Amygdala (tissue), 56 donors: ENCODE results near the gene PDLIM4.

ENCODE experiments used
- DNase-seq, 56 donors: peaks; one replicate each; lab custom pipeline; 2025; lab: John Stamatoyannopoulos, UW

Gene PDLIM4

DNA sequence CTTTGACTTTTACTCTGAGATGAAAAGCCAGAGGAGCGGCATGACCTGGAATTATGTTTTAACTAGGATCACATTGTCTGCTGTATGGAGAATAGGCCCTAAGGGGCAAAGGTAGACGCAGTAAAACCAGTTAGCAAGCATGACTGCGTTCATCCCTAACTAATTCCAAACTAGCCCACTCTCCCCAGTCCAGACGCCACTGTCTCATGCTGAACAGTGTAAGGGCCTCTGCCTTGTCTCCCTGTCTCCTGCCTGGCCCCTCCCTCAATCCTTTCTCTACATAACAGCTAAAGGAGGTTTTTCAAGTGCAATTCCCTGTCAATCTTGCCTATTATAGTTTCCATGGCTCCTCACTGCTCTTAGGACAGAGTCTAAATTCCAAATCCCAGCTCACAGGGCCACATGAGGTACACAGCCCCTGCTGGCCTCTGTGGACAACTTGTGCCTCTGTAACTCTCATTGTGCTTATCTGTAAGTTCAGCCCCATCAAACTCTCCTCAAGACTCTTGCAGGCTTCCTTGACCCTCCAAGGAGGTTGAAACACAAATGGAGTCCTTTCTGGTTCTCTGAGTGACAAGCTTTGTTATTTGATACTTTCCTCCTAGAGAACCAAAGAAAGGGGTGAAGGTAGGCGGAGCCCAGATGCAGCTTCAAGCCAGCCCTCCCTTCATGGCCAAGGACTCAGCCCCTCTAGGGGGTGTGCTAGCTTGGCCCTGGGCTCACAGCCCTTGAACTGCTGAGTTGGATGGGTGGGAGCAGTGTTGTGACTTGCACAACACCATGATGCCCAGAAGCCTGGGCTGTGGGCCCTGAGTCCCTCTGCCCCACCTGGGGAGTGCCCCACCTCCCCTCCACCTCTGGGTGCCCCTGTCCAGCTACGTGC, 20.7 kb downstream of the PDLIM4 start:
- no peak for DNase-seq

DNA sequence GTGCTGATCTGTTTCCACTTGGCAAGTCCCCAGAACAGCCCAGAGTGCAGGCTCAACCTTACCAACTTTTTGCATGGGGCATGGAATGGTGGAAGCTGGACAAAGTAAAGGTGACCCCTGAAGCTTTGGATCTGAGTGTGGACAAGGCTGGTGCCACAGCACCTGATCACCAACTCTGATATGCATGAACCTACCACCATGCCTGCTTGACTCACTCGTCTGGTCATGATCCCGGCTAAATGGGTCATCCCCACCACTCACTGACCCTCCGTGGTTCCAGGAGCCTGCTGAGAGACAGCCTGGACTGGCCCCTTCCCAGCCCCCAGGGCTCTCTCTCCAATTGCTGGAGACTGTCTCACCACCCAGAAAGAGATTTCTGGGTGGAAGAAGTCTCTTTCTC, 22.3 kb downstream of the PDLIM4 start:
- DNase-seq = no peak

GRCh38 chr5:132280371-132281240, 23.1 kb downstream of the PDLIM4 start:
- DNase-seq = no peak

- DNase-seq = no peak
Observed at GRCh38 chr5:132281856-132282614, 24.5 kb downstream of the PDLIM4 start.

- no peak for DNase-seq
Observed at GRCh38 chr5:132283423-132284043, 26.0 kb downstream of the PDLIM4 start.

- no peak for DNase-seq
Observed at GRCh38 chr5:132289097-132289496, 31.6 kb downstream of the PDLIM4 start.

- DNase-seq = no peak
Observed at GRCh38 chr5:132291026-132291425, 33.5 kb downstream of the PDLIM4 start.

- peak in 53 of 56 donors; percentile 54 to 91 (median 80) for DNase-seq
Observed at GRCh38 chr5:132293066-132293991, 35.8 kb downstream of the PDLIM4 start.

DNA sequence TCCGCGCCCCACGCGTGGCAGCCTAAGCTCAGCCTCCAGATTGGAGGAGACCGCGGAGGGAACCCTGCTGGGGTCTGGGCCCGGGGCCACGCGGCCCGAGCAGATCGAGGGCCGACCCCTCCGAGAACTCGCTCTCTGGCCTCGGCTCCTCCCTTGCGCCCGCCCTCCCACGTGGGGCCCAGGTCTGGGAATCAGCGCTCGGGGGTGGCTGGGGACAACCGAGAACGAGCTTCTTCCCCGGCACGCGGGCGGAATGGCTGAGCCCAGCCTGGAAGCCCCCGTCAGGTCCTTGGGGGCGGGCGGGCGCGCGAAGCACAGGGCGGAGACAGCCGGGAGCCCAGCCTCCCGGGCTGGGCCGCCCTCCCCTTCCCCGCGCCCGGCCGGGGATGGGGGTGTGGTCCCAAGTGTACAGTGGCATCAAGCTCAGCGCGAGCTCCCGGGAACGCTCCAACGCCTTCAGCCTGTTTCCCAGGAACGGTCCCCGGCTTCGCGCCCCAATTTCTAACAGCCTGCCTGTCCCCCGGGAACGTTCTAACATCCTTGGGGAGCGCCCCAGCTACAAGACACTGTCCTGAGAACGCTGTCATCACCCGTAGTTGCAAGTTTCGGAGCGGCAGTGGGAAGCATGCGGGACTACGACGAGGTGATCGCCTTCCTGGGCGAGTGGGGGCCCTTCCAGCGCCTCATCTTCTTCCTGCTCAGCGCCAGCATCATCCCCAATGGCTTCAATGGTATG, 36.7 kb downstream of the PDLIM4 start, which contains the start of gene SLC22A4:
Gene SLC22A4, plus strand, starts transcription at position 403 of the 736 bp plus-strand sequence. Its CDS starts 223 bp downstream, at position 626.
- DNase-seq = peak in 55 of 56 donors; percentile 32 to 91 (median 82)

GRCh38 chr5:132294728-132295504, 37.4 kb downstream of the PDLIM4 start:
- DNase-seq = peak in 1 of 56 donors; percentile 37

GRCh38 chr5:132295505-132296411, 38.3 kb downstream of the PDLIM4 start:
- no peak for DNase-seq

DNA sequence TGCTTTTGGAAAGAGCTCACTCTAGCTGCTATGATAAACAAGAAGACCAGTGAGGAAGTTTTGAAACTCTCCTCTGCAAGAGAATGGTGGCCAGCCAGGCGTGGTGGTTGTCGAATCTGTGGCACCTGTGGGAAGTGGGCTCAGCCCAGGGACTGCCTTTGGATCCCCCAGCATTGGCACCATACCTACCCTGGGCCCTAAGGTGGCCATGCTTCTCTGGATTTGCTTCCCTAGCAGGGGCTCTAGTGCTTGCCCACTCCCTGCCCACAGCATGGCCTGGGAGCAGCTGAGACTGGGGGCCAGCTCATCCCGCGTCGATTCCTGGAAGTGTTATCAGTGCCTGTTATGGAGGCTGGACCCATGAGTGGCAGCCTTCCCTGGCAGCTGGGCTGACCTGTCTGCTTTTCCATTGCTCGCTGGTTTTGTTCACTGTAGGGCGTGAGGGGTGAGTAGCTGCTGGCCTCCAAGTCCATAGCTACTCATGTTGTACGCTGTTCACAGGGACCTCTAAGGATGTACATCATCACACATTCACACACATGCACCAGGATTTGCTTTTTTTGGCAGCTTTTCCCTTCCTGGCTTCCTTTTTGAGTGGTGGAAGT, 39.0 kb downstream of the PDLIM4 start:
- no peak for DNase-seq

GRCh38 chr5:132297211-132297940, 39.9 kb downstream of the PDLIM4 start:
- no peak for DNase-seq

GRCh38 chr5:132298298-132299212, 41.1 kb downstream of the PDLIM4 start:
- DNase-seq = no peak
